ENCODE measurements around the gene ZBTB20.

Gene ZBTB20

GRCh38 chr3:114803042-114803695, 343.9 kb downstream of the ZBTB20 start:
- Histone ChIP-seq H3K9ac (ENCODE audit: low read depth, low read length) (no peak overlapping the region), H3K9me3 (ENCODE audit: control insufficient read depth, insufficient read depth, low read length) (no peaks in the 10 kb centered on the region), H3K27me3 (ENCODE audit: control insufficient read depth, insufficient read depth, low read length) (no peaks in the 10 kb centered on the region), H3K4me1 (ENCODE audit: control insufficient read depth, insufficient read depth, low read length) (no peaks in the 10 kb centered on the region), H3K4me3 (ENCODE audit: low read depth, low read length) (no peak overlapping the region), H3K36me3 (ENCODE audit: control insufficient read depth, insufficient read depth, low read length) (no peaks in the 10 kb centered on the region)

- Histone ChIP-seq H3K9ac (ENCODE audit: low read depth, low read length) (no peak overlapping the region), H3K4me1 (ENCODE audit: control insufficient read depth, insufficient read depth, low read length) (no peaks in the 10 kb centered on the region), H3K36me3 (ENCODE audit: control insufficient read depth, insufficient read depth, low read length) (no peaks in the 10 kb centered on the region)
Observed at GRCh38 chr3:114800272-114801031, 346.6 kb downstream of the ZBTB20 start.

GRCh38 chr3:114799816-114800215, 347.3 kb downstream of the ZBTB20 start:
- no peak overlapping the region for H3K4me3 ChIP-seq (ENCODE audit: low read depth, low read length)
- H3K27me3 ChIP-seq (ENCODE audit: control insufficient read depth, insufficient read depth, low read length): no peaks in the 10 kb centered on the region
- H3K4me1 ChIP-seq (ENCODE audit: control insufficient read depth, insufficient read depth, low read length): peaks cover 3% of the 10 kb centered on the region
- H3K36me3 ChIP-seq (ENCODE audit: control insufficient read depth, insufficient read depth, low read length): no peaks in the 10 kb centered on the region
- no peaks in the 10 kb centered on the region for H3K9me3 ChIP-seq (ENCODE audit: control insufficient read depth, insufficient read depth, low read length)
- no peak overlapping the region for H3K9ac ChIP-seq (ENCODE audit: low read depth, low read length)

More at GRCh38 chr3:114800272-114801031, 346.6 kb downstream of the ZBTB20 start:
- no peak overlapping the region for H3K4me3 ChIP-seq (ENCODE audit: low read depth, low read length)
- H3K9me3 ChIP-seq (ENCODE audit: control insufficient read depth, insufficient read depth, low read length): no peaks in the 10 kb centered on the region
- no peaks in the 10 kb centered on the region for H3K27me3 ChIP-seq (ENCODE audit: control insufficient read depth, insufficient read depth, low read length)

- no peak overlapping the region for H3K4me3 ChIP-seq (ENCODE audit: low read depth, low read length)
- H3K9ac ChIP-seq (ENCODE audit: low read depth, low read length): no peak overlapping the region
- H3K36me3 ChIP-seq (ENCODE audit: control insufficient read depth, insufficient read depth, low read length): no peaks in the 10 kb centered on the region
- no peaks in the 10 kb centered on the region for H3K27me3 ChIP-seq (ENCODE audit: control insufficient read depth, insufficient read depth, low read length)
- H3K9me3 ChIP-seq (ENCODE audit: control insufficient read depth, insufficient read depth, low read length): no peaks in the 10 kb centered on the region
- H3K4me1 ChIP-seq (ENCODE audit: control insufficient read depth, insufficient read depth, low read length): peaks cover 3% of the 10 kb centered on the region
Observed at GRCh38 chr3:114796796-114797195, 350.3 kb downstream of the ZBTB20 start.

GRCh38 chr3:114794894-114795630, 352.0 kb downstream of the ZBTB20 start:
- Histone ChIP-seq H3K4me1 (ENCODE audit: control insufficient read depth, insufficient read depth, low read length) (peaks cover 3% of the 10 kb centered on the region), H3K9ac (ENCODE audit: low read depth, low read length) (no peak overlapping the region), H3K4me3 (ENCODE audit: low read depth, low read length) (no peak overlapping the region), H3K36me3 (ENCODE audit: control insufficient read depth, insufficient read depth, low read length) (no peaks in the 10 kb centered on the region), H3K27me3 (ENCODE audit: control insufficient read depth, insufficient read depth, low read length) (no peaks in the 10 kb centered on the region), H3K9me3 (ENCODE audit: control insufficient read depth, insufficient read depth, low read length) (no peaks in the 10 kb centered on the region)

- Histone ChIP-seq H3K9me3 (ENCODE audit: control insufficient read depth, insufficient read depth, low read length) (no peaks in the 10 kb centered on the region), H3K4me3 (ENCODE audit: low read depth, low read length) (no peak overlapping the region), H3K27me3 (ENCODE audit: control insufficient read depth, insufficient read depth, low read length) (no peaks in the 10 kb centered on the region), H3K4me1 (ENCODE audit: control insufficient read depth, insufficient read depth, low read length) (peaks cover 3% of the 10 kb centered on the region), H3K36me3 (ENCODE audit: control insufficient read depth, insufficient read depth, low read length) (no peaks in the 10 kb centered on the region), H3K9ac (ENCODE audit: low read depth, low read length) (no peak overlapping the region)
Observed at GRCh38 chr3:114792159-114792918, 354.7 kb downstream of the ZBTB20 start.

- no peaks in the 10 kb centered on the region for H3K36me3 ChIP-seq (ENCODE audit: control insufficient read depth, insufficient read depth, low read length)
- H3K4me3 ChIP-seq (ENCODE audit: low read depth, low read length): no peak overlapping the region
- no peak overlapping the region for H3K9ac ChIP-seq (ENCODE audit: low read depth, low read length)
- no peaks in the 10 kb centered on the region for H3K9me3 ChIP-seq (ENCODE audit: control insufficient read depth, insufficient read depth, low read length)
- peaks cover 3% of the 10 kb centered on the region for H3K4me1 ChIP-seq (ENCODE audit: control insufficient read depth, insufficient read depth, low read length)
- no peaks in the 10 kb centered on the region for H3K27me3 ChIP-seq (ENCODE audit: control insufficient read depth, insufficient read depth, low read length)
Observed at GRCh38 chr3:114790752-114791151, 356.3 kb downstream of the ZBTB20 start.

GRCh38 chr3:114789803-114790202, 357.3 kb downstream of the ZBTB20 start:
- H3K4me3 ChIP-seq (ENCODE audit: low read depth, low read length): no peak overlapping the region
- H3K4me1 ChIP-seq (ENCODE audit: control insufficient read depth, insufficient read depth, low read length): no peaks in the 10 kb centered on the region
- no peaks in the 10 kb centered on the region for H3K36me3 ChIP-seq (ENCODE audit: control insufficient read depth, insufficient read depth, low read length)
- no peaks in the 10 kb centered on the region for H3K27me3 ChIP-seq (ENCODE audit: control insufficient read depth, insufficient read depth, low read length)
- no peaks in the 10 kb centered on the region for H3K9me3 ChIP-seq (ENCODE audit: control insufficient read depth, insufficient read depth, low read length)
- H3K9ac ChIP-seq (ENCODE audit: low read depth, low read length): no peak overlapping the region

- Histone ChIP-seq H3K4me3 (ENCODE audit: low read depth, low read length) (no peak overlapping the region), H3K9ac (ENCODE audit: low read depth, low read length) (no peak overlapping the region), H3K27me3 (ENCODE audit: control insufficient read depth, insufficient read depth, low read length) (no peaks in the 10 kb centered on the region), H3K9me3 (ENCODE audit: control insufficient read depth, insufficient read depth, low read length) (no peaks in the 10 kb centered on the region), H3K36me3 (ENCODE audit: control insufficient read depth, insufficient read depth, low read length) (no peaks in the 10 kb centered on the region), H3K4me1 (ENCODE audit: control insufficient read depth, insufficient read depth, low read length) (no peaks in the 10 kb centered on the region)
Observed at GRCh38 chr3:114775395-114775794, 371.7 kb downstream of the ZBTB20 start.

- no peak overlapping the region for H3K9ac ChIP-seq (ENCODE audit: low read depth, low read length)
- H3K4me1 ChIP-seq (ENCODE audit: control insufficient read depth, insufficient read depth, low read length): no peaks in the 10 kb centered on the region
- no peak overlapping the region for H3K4me3 ChIP-seq (ENCODE audit: low read depth, low read length)
- H3K9me3 ChIP-seq (ENCODE audit: control insufficient read depth, insufficient read depth, low read length): no peaks in the 10 kb centered on the region
- no peaks in the 10 kb centered on the region for H3K27me3 ChIP-seq (ENCODE audit: control insufficient read depth, insufficient read depth, low read length)
- H3K36me3 ChIP-seq (ENCODE audit: control insufficient read depth, insufficient read depth, low read length): no peaks in the 10 kb centered on the region
Observed at GRCh38 chr3:114770874-114771273, 376.2 kb downstream of the ZBTB20 start.

- no peaks in the 10 kb centered on the region for H3K27me3 ChIP-seq (ENCODE audit: control insufficient read depth, insufficient read depth, low read length)
- no peak overlapping the region for H3K4me3 ChIP-seq (ENCODE audit: low read depth, low read length)
- H3K36me3 ChIP-seq (ENCODE audit: control insufficient read depth, insufficient read depth, low read length): no peaks in the 10 kb centered on the region
- no peak overlapping the region for H3K9ac ChIP-seq (ENCODE audit: low read depth, low read length)
- H3K9me3 ChIP-seq (ENCODE audit: control insufficient read depth, insufficient read depth, low read length): no peaks in the 10 kb centered on the region
- H3K4me1 ChIP-seq (ENCODE audit: control insufficient read depth, insufficient read depth, low read length): no peaks in the 10 kb centered on the region
Observed at GRCh38 chr3:114764056-114764492, 383.0 kb downstream of the ZBTB20 start.

Data from iPS-15b (cell line).